ENCODE results near the gene CCDC89. TPM values are rescaled to one million over a fixed set of nuclear protein-coding genes. Genes with fewer than 3 reads are reported as not detected.

The CCDC89 gene
- total RNA-seq, 2 donors from 2014 or later = not detected

GRCh38 chr11:85652786-85653447, 33.1 kb downstream of the CCDC89 start:
- 89 to 100% methylated on average over 1 to 3 of the region's 3 CpGs for WGBS, 2 experiments (ENCODE audit: insufficient coverage in 1 of 2, insufficient read length in 1 of 2)
- H3K36me3 Mint-ChIP-seq (ENCODE audit: low read depth) = peaks cover 8% of the 10 kb centered on the region
- no peak overlapping the region for H3K4me3 Mint-ChIP-seq
- no peak for DNase-seq
- H3K27ac ChIP-seq (ENCODE audit: low read depth, low read length) = no peak overlapping the region
- H3K9me3 Mint-ChIP-seq = no peaks in the 10 kb centered on the region
- H3K9ac ChIP-seq (ENCODE audit: extremely low read depth, low read length, poor library complexity, severe bottlenecking) = no peak overlapping the region
- H3K9me3 ChIP-seq (ENCODE audit: control insufficient read depth, low read length) = no peaks in the 10 kb centered on the region
- peaks cover 14% of the 10 kb centered on the region for H3K4me1 Mint-ChIP-seq
- H3K27me3 ChIP-seq (ENCODE audit: control insufficient read depth, insufficient read depth, low read length, poor library complexity, severe bottlenecking) = no peaks in the 10 kb centered on the region
- H3K36me3 ChIP-seq (ENCODE audit: control insufficient read depth, insufficient read depth, low read length) = peaks cover 49% of the 10 kb centered on the region
- peaks cover 4% of the 10 kb centered on the region for H3K4me1 ChIP-seq (ENCODE audit: control insufficient read depth, insufficient read depth, low read length)
- H3K4me3 ChIP-seq (ENCODE audit: low read length) = no peak overlapping the region
- no peak overlapping the region for H3K27ac Mint-ChIP-seq
- H3K27me3 Mint-ChIP-seq (ENCODE audit: insufficient read depth) = no peaks in the 10 kb centered on the region
- TF ChIP-seq, protein P1, sequence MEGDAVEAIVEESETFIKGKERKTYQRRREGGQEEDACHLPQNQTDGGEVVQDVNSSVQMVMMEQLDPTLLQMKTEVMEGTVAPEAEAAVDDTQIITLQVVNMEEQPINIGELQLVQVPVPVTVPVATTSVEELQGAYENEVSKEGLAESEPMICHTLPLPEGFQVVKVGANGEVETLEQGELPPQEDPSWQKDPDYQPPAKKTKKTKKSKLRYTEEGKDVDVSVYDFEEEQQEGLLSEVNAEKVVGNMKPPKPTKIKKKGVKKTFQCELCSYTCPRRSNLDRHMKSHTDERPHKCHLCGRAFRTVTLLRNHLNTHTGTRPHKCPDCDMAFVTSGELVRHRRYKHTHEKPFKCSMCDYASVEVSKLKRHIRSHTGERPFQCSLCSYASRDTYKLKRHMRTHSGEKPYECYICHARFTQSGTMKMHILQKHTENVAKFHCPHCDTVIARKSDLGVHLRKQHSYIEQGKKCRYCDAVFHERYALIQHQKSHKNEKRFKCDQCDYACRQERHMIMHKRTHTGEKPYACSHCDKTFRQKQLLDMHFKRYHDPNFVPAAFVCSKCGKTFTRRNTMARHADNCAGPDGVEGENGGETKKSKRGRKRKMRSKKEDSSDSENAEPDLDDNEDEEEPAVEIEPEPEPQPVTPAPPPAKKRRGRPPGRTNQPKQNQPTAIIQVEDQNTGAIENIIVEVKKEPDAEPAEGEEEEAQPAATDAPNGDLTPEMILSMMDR (conservative IDR thresholded peaks at IDR 0.05) = no peak

- Mint-ChIP-seq H3K4me3 (no peak overlapping the region), H3K4me1 (peaks cover 14% of the 10 kb centered on the region), H3K27ac (peak overlapping the region; percentile 12), H3K36me3 (ENCODE audit: low read depth) (peaks cover 8% of the 10 kb centered on the region), H3K27me3 (ENCODE audit: insufficient read depth) (no peaks in the 10 kb centered on the region), H3K9me3 (no peaks in the 10 kb centered on the region)
- Histone ChIP-seq H3K27ac (ENCODE audit: low read depth, low read length) (no peak overlapping the region), H3K9me3 (ENCODE audit: control insufficient read depth, low read length) (no peaks in the 10 kb centered on the region), H3K36me3 (ENCODE audit: control insufficient read depth, insufficient read depth, low read length) (peaks cover 31% of the 10 kb centered on the region), H3K9ac (ENCODE audit: extremely low read depth, low read length, poor library complexity, severe bottlenecking) (no peak overlapping the region), H3K4me3 (ENCODE audit: low read length) (no peak overlapping the region), H3K4me1 (ENCODE audit: control insufficient read depth, insufficient read depth, low read length) (peaks cover 4% of the 10 kb centered on the region), H3K27me3 (ENCODE audit: control insufficient read depth, insufficient read depth, low read length, poor library complexity, severe bottlenecking) (no peaks in the 10 kb centered on the region)
- TF ChIP-seq, protein P1 (conservative IDR thresholded peaks at IDR 0.05) = no peak
- DNase-seq = no peak
- WGBS, 2 experiments (ENCODE audit: insufficient coverage in 1 of 2, insufficient read length in 1 of 2) = 94 to 100% methylated on average over 1 of the region's 1 CpG
Observed at GRCh38 chr11:85651118-85651517, 34.9 kb downstream of the CCDC89 start.

- 1 to 3% methylated on average over 16 to 33 of the region's 33 CpGs for WGBS, 2 experiments (ENCODE audit: insufficient coverage in 1 of 2, insufficient read length in 1 of 2)
- Histone ChIP-seq H3K9ac (ENCODE audit: extremely low read depth, low read length, poor library complexity, severe bottlenecking) (peak within 1 kb of the TSS; percentile 90), H3K4me3 (ENCODE audit: low read length) (peak within 1 kb of the TSS; percentile 99), H3K27me3 (ENCODE audit: control insufficient read depth, insufficient read depth, low read length, poor library complexity, severe bottlenecking) (no peaks in the 10 kb centered on the region), H3K9me3 (ENCODE audit: control insufficient read depth, low read length) (no peaks in the 10 kb centered on the region), H3K36me3 (ENCODE audit: control insufficient read depth, insufficient read depth, low read length) (peaks cover 9% of the 10 kb centered on the region), H3K27ac (ENCODE audit: low read depth, low read length) (peak within 1 kb of the TSS; percentile 26), H3K4me1 (ENCODE audit: control insufficient read depth, insufficient read depth, low read length) (peaks cover 4% of the 10 kb centered on the region)
- TF ChIP-seq, protein P1 (conservative IDR thresholded peaks at IDR 0.05) = no peak
- Mint-ChIP-seq H3K27ac (peak within 1 kb of the TSS; percentile 98), H3K27me3 (ENCODE audit: insufficient read depth) (peaks cover 2% of the 10 kb centered on the region), H3K4me3 (peak within 1 kb of the TSS; percentile 92), H3K9me3 (no peaks in the 10 kb centered on the region), H3K36me3 (ENCODE audit: low read depth) (peaks cover 3% of the 10 kb centered on the region), H3K4me1 (peaks cover 22% of the 10 kb centered on the region)
- peak; percentile 98 for DNase-seq
Observed at GRCh38 chr11:85647604-85648299, 38.2 kb downstream of the CCDC89 start, which contains the start of gene TMEM126A. TMEM126A (plus strand) TSS chr11:85647967; CDS start chr11:85650256, 2,289 bp downstream.

All from endodermal cell (in vitro differentiated cells).